NOMO-1 (cell line): Measurements from ENCODE around the gene SMYD2.

Source experiments
- DNase-seq, 2 experiments: peaks; one replicate each; lab custom pipeline; 2025; ENCODE audit not compliant: unreplicated experiment in 2 of 2; lab: John Stamatoyannopoulos, UW

Gene SMYD2

GRCh38 chr1:214300149-214300780, 19.3 kb downstream of the SMYD2 start:
- DNase-seq: no peak

DNA sequence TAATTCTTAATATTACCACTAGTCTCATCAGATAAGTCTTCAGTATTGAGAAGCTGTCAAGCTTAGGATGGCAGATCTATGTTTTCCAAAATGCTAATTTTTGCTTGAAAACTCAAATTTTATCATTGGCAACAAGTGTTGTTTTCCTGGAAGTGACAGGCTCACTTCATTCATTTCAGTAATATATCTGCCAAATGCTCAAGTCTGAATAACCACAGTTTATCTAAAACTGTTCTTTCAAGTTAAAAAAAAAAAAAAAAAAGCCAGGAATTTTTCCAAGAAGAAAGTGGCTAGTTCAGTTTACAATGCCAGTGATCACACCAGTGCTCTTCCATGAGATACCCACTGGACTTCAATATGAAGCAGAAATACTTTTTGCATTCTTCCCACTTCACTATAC, 20.6 kb downstream of the SMYD2 start:
- no peak for DNase-seq

DNA sequence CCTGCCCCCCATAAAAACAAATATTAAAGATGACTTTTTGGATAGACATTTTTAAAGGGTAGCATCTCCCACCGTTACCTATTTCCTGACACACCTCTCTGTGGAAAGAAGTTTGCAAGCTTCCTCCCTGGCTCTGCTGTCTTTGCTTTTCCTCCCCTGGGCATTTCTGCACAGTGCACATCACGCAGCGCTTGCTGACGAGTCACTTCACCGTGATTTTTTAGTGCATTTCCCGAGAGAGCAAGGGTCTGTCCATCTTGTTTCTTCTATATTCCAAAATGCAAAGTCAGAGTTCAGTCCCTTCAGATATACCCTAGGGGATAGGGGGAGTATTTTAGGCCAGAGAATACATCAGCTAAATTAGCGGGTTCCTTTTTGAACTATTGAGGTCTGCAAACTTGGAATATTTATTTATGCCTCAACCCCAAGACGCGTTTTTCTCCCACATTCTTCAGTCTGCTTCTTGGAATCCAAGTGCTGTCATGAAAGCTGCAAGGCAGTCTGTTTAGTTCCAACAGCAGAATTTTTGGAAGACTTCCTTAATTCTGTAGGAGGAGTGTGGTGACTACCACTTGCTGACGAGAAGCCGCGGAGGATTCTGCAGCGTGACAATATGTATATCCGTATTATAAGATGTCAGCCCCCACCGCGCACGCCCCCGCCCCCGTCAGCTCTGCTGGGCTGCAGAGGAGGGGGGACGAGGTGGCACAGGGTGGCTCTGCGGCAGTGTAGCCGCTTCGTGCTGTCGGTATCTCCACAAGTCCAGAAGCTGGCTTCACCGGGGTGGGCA, 22.4 kb downstream of the SMYD2 start:
- no peak for DNase-seq

- DNase-seq: no peak
These were observed 24.3 kb downstream of the SMYD2 start for GRCh38 chr1:214305164-214305751.

DNA sequence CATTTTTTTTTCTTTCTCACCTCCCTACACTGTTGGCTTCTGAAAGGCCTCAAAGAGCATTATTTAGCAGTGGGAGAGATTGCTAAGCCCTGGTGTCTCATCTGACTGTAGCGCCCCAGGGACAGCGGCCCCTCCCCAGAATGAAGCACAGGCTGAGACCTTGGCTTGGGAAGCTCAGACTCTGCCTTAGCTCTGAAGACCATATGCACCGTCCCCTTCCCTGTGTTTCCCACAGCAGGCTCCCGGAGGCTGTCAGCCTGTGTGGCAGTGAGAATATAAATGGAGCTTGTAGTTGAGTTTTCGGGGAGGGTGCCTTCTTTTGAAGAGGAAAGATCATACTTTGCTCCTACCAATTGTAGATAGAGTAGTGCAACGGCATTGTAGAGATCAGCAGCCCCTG, 25.3 kb downstream of the SMYD2 start:
- no peak for DNase-seq

DNA sequence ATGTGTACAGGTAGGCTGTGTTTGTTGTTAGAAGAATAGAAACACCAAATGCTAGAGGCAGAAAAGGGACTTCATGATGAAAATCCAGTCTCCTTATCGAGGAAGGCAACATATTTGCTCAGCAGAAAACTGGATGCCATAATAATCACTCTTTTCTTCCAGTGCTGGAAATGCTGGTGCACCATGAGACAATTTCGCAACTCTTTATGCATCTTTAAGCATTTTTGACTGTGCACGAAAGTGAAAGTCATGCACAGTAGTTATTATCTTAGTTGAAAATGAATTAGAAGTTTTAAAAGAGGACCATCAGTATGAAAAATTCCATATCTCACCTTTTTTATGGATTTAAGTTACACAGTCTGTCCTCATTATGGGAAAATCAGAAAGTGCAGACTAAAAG, 29.1 kb downstream of the SMYD2 start:
- DNase-seq: peak; percentile 18 to 64

DNA sequence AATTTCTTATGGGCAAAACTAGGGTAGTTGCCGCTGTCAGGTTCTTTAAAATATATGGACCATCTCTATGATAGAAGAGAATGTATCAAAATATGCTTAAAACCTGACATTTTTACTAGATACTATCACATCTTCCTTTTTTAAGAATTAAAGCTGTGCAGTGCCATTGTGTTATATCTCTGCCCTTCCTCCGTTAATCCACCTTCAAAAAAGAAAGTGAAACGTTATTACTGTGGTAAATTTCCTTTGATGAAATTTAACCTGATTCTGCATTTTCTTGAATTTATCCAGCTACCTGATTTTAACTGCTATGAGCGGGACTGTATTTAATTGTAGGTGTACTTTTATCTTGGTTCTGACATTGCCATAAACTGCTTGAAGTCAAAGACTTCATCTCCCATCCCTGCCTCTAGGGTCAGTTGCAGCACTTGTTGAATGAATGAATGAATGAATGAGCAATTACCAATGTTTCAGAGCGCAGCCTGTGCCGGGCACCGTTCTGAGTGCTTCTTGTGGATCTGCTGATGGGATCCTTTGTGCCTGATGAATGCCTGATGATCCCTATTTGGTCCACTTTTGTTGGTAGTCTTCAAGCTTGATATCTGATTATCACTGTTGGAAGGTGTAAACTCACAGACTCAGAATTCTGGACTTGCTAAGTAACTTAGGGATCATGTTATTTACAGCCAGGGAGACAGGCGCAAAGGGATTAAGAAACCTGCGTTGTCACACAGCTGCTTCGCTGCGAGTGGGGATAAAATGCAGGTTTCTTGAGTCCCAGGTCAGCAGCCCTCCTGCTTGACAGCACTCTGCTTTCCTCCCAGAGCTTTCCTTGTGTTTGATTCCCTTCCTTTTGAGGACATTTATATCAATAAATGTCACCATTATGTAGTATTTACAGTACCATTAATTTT, 30.1 kb downstream of the SMYD2 start:
- peak in 1 of 2 experiments; percentile 1 for DNase-seq

- DNase-seq: no peak
These were observed 31.6 kb downstream of the SMYD2 start for GRCh38 chr1:214312530-214313051.

- no peak for DNase-seq
These were observed 33.4 kb downstream of the SMYD2 start for GRCh38 chr1:214314178-214314843.

DNA sequence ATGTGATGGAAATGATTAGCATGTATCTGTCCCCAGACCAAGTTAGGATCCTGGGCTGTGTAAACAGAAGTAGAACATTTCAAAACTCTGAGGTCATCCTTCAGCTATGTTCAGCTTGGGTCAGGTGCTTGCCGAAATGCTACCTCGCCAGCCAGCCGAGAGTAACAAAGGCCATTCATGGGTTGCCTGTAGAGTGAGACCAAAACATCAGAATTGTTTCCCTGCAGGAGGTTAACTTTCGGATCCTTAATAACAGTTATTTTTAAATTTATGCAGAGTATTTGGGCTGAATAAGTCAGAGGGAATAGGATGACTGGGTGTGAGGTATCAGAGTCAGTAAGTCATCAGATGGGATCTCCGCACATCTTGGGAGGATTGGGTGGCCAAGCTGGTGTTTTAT, 35.6 kb downstream of the SMYD2 start:
- DNase-seq: no peak

DNA sequence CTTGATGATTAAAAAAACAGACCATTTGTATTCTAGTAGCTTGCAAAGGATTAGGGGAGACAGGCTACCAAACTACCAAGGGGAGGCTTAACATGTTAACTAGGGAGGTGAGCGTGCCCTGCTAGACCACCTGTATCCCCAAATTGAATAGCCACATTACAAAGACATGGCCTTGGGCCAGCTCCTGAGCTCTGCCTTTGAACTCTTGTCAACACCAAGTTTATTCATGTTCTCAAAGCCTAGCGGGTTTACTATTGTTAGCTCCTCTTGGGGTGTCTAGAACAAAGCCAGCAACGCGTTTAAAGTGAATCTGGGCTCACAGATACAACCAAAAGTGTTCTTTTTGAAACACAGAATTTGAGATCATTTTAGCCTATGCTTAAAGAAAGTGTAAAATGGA, 36.3 kb downstream of the SMYD2 start:
- no peak for DNase-seq

DNA sequence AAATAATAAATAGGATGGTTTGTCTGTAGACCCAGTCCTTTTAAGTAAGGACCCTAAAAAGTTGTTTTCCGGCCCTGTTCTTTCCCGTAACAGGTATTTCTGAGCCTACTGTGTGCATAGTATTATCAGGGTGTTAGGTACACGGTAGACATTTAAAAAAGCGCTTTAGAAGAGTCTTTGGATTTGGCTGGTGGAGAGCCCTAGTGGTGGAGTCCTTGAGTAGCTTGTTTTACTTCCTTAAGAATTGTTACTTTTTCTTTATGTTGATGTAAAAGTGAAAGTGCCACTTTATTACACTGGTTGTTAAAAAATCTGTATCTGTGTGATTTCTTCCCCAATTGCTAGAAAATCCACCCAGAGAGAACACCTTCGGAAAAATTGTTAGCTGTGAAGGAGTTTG, 36.8 kb downstream of the SMYD2 start:
- no peak for DNase-seq

DNA sequence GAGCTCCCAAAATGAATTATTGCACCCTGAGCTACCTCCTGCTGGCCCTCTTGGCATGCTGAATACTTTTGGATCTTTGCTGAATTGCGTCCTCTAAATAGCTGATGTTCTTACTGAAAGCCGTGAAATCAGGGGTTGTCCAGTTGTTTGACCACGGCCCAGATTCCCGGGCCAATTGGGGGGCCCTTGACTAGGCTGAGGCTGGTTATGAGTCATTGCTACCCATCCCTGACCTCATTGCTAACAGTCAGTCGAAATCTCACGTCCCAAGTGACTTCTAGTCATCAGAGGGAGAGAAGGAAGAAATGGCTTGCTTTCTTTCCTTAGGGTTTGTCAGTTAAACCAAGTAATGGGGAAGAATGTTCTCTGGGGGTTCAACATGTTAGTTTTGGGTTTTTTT, 37.4 kb downstream of the SMYD2 start:
- no peak for DNase-seq

GRCh38 chr1:214318956-214319736, 38.2 kb downstream of the SMYD2 start:
- DNase-seq: no peak

DNA sequence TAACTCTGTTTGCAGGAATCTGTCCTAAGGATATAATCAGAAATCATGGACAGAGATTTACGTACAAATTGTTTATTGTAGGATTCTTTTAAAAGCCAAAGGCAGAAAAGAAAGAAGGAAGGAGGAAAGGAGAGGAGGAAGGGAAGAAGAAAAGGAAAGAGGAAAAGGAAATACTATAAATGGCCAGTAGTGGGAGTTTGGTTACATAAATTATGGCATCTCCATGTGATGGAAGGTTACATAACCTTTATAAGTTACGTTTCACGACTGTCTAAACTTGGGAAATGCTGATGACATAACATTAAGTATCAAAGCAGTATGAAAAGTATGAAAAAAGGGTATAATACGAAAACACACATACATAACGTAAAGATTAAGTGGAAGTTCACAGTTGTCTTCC, 39.0 kb downstream of the SMYD2 start:
- peak in 1 of 2 experiments; percentile 14 for DNase-seq

DNA sequence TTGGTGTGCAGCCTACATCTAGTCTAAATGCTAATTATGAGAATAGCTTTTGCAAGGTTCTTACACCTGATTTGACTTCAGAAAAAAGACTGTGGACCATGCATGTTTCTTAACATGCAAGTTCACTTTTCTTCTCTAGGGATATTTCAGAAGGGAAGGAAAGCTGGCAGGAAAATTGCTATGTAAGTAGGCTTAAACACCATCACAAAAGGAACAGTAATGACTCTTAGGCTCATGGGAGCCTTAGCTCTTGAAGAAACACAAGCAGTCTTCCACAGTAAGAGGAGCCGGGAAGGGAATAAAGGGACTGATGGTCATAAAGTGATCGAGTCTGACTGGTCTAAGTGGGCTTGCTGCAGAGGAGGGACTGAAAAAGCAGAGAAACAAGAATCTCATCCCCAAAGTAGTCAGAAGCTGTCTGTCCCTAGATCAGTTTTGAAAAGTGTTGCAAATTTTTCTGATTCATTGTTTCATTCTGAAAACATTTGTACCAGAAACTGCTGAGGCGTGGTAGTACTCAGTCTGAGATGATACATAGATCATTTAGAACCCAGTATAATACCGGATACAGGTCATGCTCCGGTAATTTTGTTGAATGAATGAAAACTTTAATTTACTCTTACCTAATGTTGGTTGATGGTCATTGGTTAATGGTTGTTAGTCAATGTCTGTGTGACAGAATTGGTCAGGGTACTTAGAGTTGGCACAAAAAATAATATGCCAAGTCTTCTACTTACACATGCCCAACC, 40.9 kb downstream of the SMYD2 start:
- DNase-seq: no peak

GRCh38 chr1:214324896-214325800, 44.2 kb downstream of the SMYD2 start:
- DNase-seq: no peak

DNA sequence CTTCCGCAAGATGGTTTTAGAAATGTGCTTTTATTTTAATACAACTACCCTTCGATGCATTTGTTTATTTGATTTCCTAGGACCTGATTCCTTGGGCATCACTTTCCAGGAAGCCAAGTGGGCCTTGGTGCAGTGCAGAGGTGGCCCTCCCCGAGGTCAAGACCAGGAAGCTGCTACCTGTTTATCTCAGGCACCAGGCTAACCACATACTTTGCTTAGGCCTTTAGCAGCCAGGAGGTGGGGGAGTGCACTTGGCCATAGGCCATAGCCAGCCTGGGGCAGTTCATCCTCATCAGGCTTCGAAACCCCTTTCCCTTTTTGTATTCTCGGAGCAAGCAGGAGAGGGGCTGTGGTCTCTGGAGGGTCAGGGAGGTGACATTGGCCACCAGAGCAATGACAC, 45.4 kb downstream of the SMYD2 start:
- DNase-seq: no peak
